CMK (cell line): ENCODE measurements around the gene WDFY3.
"Not testable (repeated sequence)": the region's sequence is repeated elsewhere in the genome, so short reads cannot be mapped to it uniquely, and the experiment has no call there.

Experiments used
- DNase-seq: peaks from one replicate; pipeline ENCODE4 v3.0.0-alpha.2; 2010; ENCODE audit warnings: low read depth

Gene WDFY3

DNA sequence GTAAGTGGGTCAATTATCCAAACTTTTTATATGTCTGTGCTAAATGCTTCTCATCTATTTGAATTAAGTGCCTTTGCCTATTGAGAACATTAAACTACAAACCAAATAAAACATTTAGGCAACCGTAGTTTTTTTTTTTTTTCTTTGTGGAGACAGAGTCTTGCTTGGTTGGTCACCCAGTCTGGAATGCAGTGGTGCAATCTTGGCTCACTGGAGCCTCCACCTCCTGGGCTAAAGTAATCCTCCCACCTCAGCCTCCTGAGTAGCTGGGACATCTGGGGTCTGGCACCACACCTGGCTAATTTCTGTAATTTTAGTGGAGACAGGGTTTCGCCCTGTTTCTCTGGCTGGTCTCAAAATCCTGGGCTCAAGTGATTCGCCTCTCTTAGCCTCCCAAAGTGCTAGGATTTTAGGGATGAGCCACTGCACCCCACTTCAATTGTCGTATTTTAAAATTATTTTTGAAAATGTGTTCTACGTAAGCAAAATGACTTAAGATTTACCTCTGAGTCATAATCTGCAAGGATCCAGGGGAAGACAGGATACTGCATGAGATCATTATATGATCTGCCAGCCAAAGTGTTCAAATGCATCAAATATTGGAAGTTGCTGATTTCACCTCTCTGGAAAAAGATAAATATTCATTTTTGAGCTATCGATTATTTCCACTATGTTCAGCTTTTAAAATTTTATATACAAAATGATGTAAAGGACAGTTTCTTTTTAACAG is 257.9 kb downstream of the WDFY3 start:
- DNase-seq = no peak

DNA sequence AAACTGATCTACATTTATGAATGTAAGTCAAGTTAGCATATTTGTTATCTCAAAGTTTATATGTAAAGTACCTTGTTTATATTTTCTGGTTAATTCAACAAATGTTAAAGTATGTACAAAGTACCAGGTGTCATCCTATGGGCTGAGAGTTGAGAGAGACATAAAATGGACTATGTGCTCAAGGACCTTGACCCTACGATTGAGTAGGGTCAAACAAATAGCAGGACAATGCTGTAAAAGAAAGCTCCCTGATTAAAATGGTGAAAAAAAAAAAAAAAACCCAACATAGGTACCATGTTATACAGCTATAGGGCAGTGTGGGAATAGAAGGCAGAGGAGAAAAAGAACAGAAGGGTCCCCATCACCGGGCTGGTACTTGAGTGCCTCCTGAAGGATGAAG is 260.2 kb downstream of the WDFY3 start:
- no peak for DNase-seq

DNA sequence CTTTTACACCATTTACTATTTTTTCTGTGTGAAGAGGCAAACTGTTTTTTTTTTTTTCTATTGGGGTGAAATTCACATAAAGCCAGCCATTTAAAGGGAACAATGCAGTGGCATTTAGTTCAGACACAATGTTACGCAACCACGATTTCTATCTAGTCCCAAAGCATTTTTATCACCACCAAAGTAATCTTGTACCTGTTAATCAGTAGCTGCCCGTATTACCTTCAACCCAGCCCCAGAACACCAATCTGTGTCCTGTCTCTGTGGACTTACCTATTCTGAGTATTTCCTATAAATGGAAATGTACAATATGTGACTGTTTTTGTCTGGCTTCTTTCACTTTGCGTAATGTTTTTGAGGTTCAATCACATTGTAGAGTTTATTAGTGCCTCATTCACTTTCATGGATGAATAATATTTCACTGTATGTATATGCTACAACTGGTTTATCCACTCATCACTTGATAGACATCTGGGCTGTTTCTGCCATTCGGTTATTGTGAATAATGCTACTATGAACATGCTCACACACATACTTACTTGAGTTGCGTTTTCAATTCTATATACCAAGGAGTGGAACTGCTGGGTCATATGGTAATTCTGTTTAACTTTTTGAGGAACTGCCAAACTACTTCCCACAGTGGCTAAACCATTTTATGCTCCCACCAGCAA is 267.4 kb downstream of the WDFY3 start:
- DNase-seq = no peak

DNA sequence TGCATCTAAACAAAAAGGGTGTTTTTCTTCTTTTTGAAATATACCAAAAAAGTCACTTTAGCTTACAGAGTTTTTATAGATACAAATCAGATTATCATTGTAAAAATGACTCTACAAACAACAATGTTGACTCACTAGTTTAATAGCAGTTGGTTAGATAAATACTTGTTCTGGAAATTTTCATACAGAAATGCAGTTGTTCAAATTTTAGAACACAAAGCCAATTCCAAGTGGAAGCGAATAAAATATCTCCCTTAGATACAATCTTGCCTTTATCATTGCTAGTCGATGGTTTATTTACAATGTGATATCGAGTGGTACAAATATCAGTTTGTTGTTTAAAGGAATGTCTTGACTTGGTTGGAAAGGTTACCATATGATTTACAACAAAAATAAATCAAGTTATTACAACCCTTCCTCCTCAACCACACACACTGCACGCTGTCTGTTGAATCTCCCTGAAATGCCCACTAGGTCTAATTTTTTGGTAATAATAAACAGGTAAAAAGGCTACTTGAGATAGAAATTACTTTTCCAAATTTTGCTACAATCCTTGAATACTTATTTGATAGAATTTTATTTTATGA is 268.8 kb downstream of the WDFY3 start:
- DNase-seq = no peak

DNA sequence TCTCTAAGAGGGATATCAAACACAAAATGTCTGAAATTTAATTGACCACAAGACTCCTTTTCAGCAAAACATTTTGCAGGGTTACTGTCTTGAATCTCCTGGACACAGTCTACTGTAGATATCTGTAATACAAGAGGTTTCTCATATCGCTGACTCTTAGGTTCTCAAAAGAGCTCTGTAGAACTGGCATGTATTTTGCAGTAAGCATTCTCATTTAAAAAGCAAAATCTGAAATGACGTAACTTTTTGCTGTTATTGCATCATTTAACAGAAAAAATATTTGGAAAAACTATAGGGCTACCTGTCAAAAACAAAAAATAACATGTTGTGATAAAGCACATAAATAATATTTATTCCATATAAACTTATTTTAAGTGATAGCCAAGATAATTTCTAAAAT is 269.3 kb downstream of the WDFY3 start:
- no peak for DNase-seq

DNA sequence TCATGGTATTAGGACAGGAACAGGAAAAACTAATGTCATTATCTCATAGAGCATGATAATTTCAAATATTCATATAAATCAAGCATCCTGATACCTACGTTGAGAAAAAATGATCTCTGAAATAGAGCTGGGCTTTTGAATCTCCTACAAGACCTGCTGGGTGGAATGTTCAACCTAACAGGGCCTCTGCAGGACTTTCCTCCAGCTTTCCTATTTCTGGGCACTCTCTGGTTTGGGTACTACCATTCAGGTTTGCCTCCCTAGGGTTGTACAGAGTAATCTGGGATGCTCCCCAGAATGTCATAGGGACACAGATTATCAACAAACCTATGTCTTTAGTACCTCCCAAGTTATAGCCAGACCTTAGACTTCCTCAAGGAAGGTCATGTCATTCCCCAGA is 274.7 kb downstream of the WDFY3 start:
- no peak for DNase-seq

DNA sequence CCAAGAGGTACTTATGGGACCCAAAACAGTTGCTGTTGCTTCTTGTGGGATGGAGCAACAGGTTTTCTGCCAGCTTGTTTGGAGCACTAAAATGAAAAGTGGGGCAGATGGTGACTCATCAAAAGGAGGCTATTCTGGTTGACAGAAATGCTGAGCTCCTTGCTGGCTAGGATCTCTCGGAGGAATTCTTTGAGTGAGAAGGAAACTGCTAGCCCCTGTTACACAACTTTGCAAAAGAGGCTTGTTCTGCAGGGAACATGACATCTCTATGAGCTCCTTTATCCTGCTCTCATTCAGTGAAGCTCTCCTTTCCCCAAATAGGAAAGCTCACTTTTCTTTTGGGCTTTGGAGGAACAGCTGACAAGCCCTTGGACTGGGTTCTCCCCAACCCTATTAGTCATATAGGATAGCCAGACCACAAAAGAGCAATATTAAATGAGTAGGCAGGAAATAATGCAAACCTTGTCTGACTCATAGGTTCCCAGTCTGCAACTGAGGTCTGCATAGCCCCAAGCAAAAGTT is 275.3 kb downstream of the WDFY3 start:
- DNase-seq = no peak

DNA sequence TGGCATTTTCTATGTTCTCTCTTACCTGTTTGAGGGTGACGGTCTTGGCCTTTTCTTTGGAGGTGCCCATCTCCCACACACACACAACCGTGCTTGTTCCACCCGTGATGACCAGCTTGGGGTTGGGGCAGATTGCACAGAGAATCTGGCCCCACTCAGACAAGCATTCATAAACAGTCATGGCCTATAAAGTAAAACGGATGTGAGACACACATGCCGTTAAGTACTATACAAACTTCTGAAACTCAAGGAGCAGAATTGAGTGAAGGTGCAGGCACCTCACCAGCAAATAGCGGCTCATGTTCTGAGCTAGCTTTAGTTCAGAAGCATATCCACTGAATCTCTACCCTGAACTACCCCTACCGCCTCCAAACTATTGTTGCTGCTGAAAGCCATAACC is 276.0 kb downstream of the WDFY3 start:
- no peak for DNase-seq

DNA sequence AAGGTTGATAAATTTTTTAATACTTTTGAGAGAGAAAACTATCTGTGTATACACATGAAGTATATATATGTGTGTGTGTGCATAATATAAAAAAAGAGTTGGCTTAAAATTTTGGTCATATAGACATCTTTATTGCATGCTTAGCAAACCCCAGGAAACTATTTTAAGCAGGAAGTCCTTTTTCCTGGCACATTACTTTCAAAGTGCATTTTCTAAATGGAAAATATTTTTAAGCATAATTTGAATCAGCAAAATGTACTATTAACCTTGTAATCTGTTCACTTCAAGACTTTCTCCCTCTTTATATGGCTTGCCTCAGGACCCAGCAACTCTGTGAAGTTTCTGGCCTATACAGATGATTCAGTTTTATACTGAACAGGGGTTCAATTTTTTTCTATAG is 277.3 kb downstream of the WDFY3 start:
- no peak for DNase-seq

DNA sequence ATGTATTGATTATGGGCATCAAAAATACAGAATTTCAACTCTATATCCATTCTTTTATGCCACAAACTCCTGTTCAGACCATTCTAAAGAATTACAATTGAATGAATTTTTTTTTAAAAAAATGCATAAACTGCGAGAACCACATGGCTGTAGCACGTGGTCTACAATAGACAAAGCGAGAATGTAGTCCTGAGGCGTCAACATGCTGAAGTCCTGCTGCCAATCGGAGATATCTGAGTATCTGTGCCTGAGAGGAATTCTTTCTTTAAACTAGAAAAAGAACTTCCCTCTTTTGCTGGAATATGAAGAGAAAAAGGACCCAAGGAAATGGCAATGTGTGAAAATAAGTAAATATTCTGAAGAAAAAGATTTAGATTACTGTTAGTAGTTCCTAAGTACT is 277.9 kb downstream of the WDFY3 start:
- DNase-seq = no peak

DNA sequence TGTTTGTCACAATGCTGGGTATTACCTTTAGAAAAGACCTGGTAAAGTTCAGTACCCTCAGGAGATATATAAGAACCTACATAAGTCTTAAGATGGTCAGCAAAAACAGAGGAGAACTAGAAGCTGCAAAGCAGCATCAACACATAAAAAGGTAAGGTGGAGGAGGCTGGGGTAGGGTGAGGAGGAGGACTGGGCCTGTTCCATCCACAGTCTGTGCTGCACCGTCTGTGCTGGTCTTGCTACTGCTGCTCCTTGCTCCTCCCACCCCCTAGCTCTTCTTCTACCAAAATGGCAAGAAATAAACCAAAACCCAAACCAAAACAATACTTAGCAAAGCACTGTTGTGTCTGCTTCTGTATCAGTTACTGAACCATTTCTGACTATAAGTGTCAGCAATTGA is 281.4 kb downstream of the WDFY3 start:
- no peak for DNase-seq

DNA sequence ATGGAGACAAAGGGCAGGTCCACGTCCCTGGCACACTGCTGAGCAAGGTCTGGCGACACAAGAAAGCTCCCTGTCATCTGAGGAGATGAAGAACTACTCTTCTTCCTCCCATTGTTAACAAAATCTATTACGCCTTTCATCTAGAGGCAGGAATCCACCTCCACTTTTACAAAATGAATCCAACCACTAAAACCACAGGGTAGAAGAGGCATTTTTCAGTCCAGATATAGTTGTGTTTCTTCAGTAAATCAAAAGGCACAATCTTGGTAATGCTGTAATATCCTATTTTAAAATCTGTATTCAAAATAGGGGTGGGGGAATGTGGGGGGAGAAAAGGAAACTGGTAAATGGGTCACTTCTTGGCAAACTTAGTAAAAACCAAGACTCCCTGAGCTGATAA is 282.1 kb downstream of the WDFY3 start:
- DNase-seq = no peak

DNA sequence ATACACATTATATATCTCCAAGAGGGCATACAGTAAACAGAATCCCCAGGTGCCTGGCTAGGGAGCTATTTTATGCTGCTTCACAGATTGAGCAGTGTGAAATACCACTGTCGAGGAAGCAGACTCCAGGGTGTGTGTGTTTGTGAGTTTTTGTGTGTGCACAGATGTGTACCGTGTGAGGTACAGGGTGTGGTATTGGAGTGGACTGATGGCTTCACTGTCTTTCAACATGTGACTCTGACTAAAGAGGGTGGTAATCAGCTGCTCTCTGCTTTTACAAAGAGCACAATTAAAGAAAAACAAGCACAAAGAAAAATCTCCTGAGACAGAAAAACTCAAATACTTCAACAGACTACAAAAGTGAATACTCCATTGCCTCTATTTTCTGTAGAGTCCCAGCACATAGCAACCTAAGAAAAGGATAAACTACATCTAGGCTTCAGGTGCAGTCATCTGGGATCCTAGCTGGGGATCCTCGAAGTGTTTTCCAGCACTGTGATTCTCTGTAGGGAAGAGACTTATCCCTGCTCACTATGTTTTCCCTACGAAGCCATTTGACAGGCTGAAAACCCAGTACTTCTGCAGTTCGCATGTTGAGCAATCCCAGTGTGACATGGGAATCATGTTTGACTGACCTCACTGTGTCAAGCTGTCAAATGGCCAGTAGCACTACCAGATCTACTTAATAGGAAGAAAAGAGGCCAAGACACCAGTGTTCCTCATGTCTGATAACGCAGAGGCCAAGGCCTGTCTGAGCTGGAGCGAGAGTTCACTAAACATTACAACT is 283.2 kb downstream of the WDFY3 start:
- no peak for DNase-seq

DNA sequence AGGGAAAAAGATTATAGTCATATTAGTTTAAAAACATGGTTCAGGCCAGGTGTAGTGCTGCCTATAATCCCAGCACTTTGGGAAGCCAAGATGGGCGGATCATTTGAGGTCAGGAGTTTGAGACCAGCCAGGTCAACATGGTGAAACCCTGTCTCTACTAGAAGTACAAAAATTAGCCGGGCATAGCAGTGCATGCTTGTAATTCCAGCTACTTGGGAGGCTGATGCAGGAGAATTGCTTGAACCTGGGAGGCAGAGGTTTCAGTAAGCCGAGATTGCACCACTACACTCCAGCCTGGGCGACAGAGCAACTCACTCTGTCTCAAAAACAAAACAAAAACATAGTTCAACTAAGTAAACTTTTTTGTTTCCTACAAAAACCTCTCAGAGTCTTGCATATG is 283.8 kb downstream of the WDFY3 start:
- DNase-seq = not testable (repeated sequence)

DNA sequence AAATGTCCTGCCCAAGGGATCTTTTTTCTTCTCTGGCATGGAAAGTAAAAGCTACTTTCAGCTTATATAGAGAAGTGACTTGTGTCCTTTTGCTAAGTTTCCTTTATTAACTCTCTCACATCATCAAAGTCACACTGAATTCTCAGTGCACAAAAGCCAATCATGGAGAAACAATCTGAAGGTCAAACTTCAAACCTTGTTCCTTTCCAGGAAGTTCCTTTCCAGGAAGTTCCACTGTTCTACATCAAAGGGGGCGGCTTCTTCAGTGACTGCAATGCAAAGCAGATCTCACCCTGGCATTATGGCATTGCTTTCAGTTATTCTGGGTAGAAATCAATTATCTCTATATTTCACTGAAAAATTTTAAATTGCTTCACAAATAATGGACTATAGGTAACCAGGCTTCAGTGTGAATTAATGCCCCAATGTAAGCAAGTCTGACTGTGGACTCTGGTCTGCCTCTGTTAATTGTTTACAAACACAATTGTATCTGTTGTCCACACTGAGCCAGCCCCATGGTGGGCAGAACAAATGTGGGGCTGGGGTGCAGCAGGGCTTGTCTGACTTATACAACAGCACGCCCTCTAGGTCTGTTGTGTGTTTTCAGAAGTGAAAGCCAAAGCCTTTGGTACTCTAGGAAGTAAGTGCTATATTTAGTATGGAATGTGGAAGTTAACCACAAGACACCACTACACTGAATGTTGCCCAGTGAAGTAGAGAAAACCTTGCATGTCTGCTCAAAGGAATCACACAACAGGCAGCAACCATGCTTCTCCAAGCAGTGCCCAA is 284.8 kb downstream of the WDFY3 start:
- DNase-seq = no peak

DNA sequence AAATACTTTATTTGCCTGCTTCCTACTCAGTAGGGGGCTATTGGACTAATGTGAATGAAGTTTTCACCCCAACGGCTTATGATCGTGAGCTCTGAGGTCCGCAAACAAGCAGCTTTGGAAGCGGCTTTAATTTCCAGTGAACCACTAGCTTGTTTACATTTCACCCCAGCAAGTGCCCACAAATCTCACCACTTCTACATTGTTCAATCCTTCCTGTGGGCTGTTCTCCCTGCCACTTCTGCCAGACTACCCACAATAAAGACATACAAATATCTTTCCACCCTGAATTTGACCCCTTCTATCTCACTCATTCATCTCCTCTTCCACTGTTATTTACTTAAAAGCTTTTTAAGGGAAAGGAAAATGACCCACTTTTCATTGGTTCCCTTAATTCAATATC is 285.5 kb downstream of the WDFY3 start:
- no peak for DNase-seq

DNA sequence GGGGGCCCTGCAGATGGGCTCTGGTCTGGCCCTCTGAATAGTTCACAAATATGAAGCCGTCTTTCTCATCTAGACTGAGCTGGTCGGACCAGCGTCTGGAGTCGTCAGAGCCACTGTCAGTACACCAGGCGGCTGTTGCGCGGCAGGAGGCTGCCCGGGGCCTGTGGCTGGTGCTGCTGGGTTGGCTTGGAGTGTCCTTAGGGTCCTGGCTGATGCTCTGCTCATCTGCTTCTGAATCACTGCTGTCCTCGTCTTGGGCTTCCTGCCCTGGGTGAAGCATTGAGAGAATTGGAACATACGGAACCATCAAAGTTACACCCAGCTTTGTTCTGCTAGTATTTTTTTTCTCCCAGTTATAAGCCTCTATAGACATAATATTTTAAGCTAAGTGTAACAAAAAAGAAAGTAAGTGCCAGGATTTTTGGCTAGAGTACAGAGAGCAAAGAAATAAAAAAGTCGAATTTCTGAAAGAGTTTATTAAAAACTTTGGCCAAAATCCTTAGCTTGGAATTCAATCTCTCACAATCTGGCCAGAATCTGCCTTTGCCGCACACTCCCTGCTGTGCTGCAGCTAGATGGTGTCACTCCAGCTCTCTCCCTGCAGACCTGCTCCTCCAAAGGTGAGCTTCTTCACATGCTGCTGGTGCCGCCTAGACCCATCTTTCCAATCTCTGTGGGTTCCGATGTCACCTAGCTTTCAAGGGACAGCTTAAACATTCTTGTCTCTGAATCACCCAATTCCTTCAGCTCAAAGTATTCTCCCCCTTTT is 287.3 kb downstream of the WDFY3 start:
- no peak for DNase-seq

DNA sequence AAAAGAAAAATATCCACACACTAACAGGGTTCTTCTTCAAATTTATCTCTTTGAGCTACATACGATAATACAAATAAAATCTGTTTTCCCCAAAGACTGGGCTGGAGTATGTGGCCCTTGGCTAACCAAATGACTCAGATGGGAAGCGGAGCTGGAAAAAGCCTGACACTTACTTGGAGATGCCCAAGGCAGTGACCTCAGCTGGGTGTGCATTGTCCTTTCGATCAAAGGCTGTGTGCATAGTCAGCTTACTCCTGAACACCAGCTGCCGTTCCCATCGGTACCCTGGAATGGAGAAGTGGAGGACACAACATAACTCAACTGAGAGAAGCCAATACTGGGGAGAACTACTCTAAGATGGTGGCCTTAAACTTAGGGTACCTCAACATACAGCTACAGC is 288.5 kb downstream of the WDFY3 start:
- no peak for DNase-seq

DNA sequence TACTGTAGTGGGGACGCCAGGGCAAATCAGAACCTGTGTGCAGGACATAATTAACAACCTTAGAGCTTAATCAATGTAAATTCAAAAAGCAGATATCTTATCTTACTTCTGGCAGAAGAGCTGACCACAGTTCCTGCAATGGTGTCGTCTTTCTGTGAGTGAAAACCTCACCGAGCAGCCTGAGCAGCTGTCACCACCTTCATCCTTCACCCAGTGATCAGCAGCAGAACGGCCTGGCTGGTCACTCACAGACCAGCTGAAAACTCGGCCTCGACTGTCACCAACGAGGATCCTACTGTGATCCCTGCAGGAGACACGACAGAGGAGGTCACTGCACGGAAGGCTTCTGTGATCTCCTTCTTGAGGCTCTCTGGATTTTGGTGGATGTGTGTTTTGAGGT is 289.4 kb downstream of the WDFY3 start:
- DNase-seq = no peak

DNA sequence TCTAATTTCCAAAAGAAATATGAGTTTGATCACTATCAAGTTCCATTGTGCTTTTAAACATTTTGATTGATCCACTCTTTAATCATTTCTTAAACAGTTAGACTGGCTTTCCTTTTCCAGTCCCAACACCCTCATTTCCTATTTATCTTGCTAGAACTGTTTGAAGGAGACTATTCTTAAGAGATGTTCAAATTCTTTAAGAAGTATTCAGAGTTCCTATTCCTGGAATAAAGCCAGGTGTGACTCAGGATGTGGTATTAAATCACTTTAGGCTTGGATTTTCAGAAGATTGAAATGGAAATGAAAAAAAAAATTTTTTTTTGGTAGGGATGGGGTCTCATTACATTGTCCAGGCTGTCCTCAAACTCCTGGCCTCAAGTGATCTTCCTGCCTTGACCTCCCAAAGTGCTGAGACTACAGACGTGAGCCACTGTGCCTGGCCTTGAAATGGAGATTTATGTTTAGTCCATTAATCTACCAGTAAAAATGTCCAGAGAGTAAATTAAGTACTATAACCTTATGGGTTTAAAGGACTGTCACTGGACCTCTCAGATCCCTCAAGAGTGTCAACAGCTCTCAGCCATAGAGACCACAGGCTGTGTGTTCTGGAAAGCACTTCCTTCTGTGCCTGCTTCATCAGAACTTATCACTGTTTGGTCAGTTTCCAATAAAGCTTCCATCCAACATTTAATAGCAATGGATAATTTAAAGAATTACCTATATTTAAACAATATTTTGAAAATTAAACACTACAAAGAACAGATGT is 292.8 kb downstream of the WDFY3 start:
- no peak for DNase-seq
